PC-3 (cell line): ENCODE data around the gene MAPK1. TPM values are rescaled to one million over a fixed set of nuclear protein-coding genes. Genes with fewer than 3 reads are reported as not detected.

ENCODE experiments used
- ATAC-seq: fragments of 200-7000 bp; cut with Tn5 transposase; 2 replicates; pipeline ENCODE4 v1.9.1; 2020; ENCODE audit warnings: mild to moderate bottlenecking, moderate library complexity
- BruUV-seq: library from RNA; stranded (reverse); fragments of 400-500 nt; replicated peaks from 2 replicates; lab custom pipeline; 2021; lab: Mats Ljungman, UMichigan
- CTCF ChIA-PET: fragments of 300-600 bp; sonication (Branson Sonifier 250); formaldehyde crosslinking; loops from one replicate; lab custom pipeline; 2022; ENCODE audit warnings: antibody characterized with exemption; lab: Charles Lee
- POLR2A ChIA-PET: fragments of 300-600 bp; sonication (Branson Sonifier 250); formaldehyde crosslinking; loops from one replicate; lab custom pipeline; 2022; ENCODE audit warnings: antibody characterized with exemption; ENCODE audit not compliant: unreplicated experiment; lab: Charles Lee
- DNase-seq: peaks from one replicate; pipeline ENCODE4 v3.0.0-alpha.2; 2015
- H2AFZ ChIP-seq: fragments of 300-600 bp; sonication (generic); 2 replicates; pipeline ENCODE4 v1.6.0; 2016; ENCODE audit warnings: antibody characterized with exemption, low read length
- H3F3A ChIP-seq: fragments of 300-600 bp; sonication (generic); one replicate; pipeline ENCODE4 v1.6.0; 2017; ENCODE audit warnings: antibody characterized with exemption, low read length, control low read depth, mild to moderate bottlenecking; ENCODE audit not compliant: unreplicated experiment
- H3K27ac ChIP-seq: fragments of 300-600 bp; sonication (generic); 2 replicates; pipeline ENCODE4 v1.5.1; 2016; ENCODE audit warnings: mild to moderate bottlenecking, low read length
- H3K27me3 ChIP-seq: fragments of 300-600 bp; sonication (generic); 2 replicates; pipeline ENCODE4 v1.6.1; 2016; ENCODE audit warnings: low read length, mixed read lengths
- H3K36me3 ChIP-seq: fragments of 300-600 bp; sonication (generic); 2 replicates; pipeline ENCODE4 v1.6.1; 2016; ENCODE audit warnings: low read depth, mixed run types, low read length, mixed read lengths
- H3K4me1 ChIP-seq: fragments of 300-600 bp; sonication (generic); 2 replicates; pipeline ENCODE4 v1.5.1; 2016; ENCODE audit warnings: low read length; ENCODE audit not compliant: insufficient read depth
- H3K4me2 ChIP-seq: fragments of 300-600 bp; sonication (generic); 2 replicates; pipeline ENCODE4 v1.6.0; 2016; ENCODE audit warnings: low read length
- H3K4me3 ChIP-seq: fragments of 300-600 bp; sonication (generic); 2 replicates; pipeline ENCODE4 v1.5.1; 2016; ENCODE audit warnings: mild to moderate bottlenecking, low read length, mixed read lengths
- H3K79me2 ChIP-seq: fragments of 300-600 bp; sonication (generic); 2 replicates; pipeline ENCODE4 v1.6.1; 2017; ENCODE audit warnings: low read length, mixed read lengths
- H3K9ac ChIP-seq: fragments of 300-600 bp; sonication (generic); 2 replicates; pipeline ENCODE4 v1.6.0; 2016; ENCODE audit warnings: mild to moderate bottlenecking, low read length
- H3K9me2 ChIP-seq: fragments of 300-600 bp; sonication (generic); replicated peaks from 2 replicates; pipeline ENCODE4 v1.6.1; 2016; ENCODE audit warnings: mixed run types, low read length, mixed read lengths
- H3K9me3 ChIP-seq: fragments of 300-600 bp; sonication (generic); 2 replicates; pipeline ENCODE4 v1.6.1; 2016; ENCODE audit warnings: low read length, mixed read lengths
- H4K20me1 ChIP-seq: fragments of 300-600 bp; sonication (generic); 2 replicates; pipeline ENCODE4 v1.6.1; 2016; ENCODE audit warnings: low read length, mixed read lengths
- EZH2 ChIP-seq: fragments of 300-600 bp; sonication (generic); IDR thresholded peaks from one replicate; pipeline ENCODE4 v1.6.1; 2017; ENCODE audit warnings: antibody characterized with exemption, mild to moderate bottlenecking, low read length; ENCODE audit not compliant: unreplicated experiment
- EZH2phosphoT487 ChIP-seq: fragments of 300-600 bp; sonication (generic); IDR thresholded peaks from 2 replicates; pipeline ENCODE4 v1.6.1; 2018; ENCODE audit warnings: mild to moderate bottlenecking, antibody characterized with exemption, low read length, borderline replicate concordance
- intact Hi-C: fragments of 100-400 bp; cut with micrococcal nuclease; formaldehyde crosslinking; loops from 2 replicates; pipeline ENCODE4 v1.9.0; 2023
- total RNA-seq: library from RNA; depleted of rRNA; stranded (reverse); fragments of >200 nt; gene quantifications from 2 replicates; pipeline ENCODE4 v1.2.3, GENCODE V29; 2014
- TF ChIP-seq, protein P1 (sequence below): fragments of 300-600 bp; sonication (generic); conservative IDR thresholded peaks from 2 replicates; pipeline ENCODE4 v1.5.1; 2017; ENCODE audit warnings: antibody characterized with exemption, low read depth, mild to moderate bottlenecking, low read length

MAPK1 gene
- total RNA-seq, 1 experiment from 2014 or later = 25.1 TPM

DNA sequence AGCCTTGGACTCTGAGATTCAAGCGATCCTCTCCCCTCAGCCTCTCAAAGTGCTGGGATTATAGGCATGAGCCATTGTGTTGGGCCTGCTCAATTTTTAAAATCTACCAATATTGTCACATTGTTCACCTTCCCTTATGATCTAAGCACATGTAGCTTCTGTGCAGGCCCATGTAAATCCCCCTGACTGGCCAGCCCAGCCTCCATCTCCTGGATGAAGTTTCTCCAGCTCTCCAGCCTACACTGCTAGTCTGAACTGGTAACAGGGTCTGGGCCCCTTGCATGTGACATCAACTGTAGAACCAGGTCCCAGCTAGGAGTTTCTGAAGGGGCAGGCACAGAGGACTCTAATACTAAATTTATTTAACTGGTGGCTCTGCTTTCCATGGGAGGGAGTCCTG lies 99.0 kb downstream of the MAPK1 start:
- POLR2A ChIA-PET = no interaction called here
- no peaks in the 10 kb centered on the region for H3K27me3 ChIP-seq
- H3K36me3 ChIP-seq = peaks cover 6% of the 10 kb centered on the region; the same call in 1 of the 2 replicates
- H3K9me2 ChIP-seq = no peaks in the 10 kb centered on the region
- BruUV-seq = no TSS peak
- no peaks in the 10 kb centered on the region for H4K20me1 ChIP-seq
- no peak for ATAC-seq
- H3K4me2 ChIP-seq = no peak overlapping the region
- DNase-seq = no peak
- intact Hi-C loops = no loop called here
- H3F3A ChIP-seq = no peaks in the 10 kb centered on the region
- H3K79me2 ChIP-seq = no peaks in the 10 kb centered on the region
- no peak overlapping the region for H3K4me3 ChIP-seq
- H3K4me1 ChIP-seq = no peaks in the 10 kb centered on the region
- CTCF ChIA-PET = no interaction called here
- no peak overlapping the region for H3K27ac ChIP-seq
- H2AFZ ChIP-seq = no peak overlapping the region
- TF ChIP-seq EZH2phosphoT487 (no peak), EZH2 (no peak)
- TF ChIP-seq, protein P1, sequence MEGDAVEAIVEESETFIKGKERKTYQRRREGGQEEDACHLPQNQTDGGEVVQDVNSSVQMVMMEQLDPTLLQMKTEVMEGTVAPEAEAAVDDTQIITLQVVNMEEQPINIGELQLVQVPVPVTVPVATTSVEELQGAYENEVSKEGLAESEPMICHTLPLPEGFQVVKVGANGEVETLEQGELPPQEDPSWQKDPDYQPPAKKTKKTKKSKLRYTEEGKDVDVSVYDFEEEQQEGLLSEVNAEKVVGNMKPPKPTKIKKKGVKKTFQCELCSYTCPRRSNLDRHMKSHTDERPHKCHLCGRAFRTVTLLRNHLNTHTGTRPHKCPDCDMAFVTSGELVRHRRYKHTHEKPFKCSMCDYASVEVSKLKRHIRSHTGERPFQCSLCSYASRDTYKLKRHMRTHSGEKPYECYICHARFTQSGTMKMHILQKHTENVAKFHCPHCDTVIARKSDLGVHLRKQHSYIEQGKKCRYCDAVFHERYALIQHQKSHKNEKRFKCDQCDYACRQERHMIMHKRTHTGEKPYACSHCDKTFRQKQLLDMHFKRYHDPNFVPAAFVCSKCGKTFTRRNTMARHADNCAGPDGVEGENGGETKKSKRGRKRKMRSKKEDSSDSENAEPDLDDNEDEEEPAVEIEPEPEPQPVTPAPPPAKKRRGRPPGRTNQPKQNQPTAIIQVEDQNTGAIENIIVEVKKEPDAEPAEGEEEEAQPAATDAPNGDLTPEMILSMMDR = no peak
- no peak overlapping the region for H3K9ac ChIP-seq
- no peaks in the 10 kb centered on the region for H3K9me3 ChIP-seq

DNA sequence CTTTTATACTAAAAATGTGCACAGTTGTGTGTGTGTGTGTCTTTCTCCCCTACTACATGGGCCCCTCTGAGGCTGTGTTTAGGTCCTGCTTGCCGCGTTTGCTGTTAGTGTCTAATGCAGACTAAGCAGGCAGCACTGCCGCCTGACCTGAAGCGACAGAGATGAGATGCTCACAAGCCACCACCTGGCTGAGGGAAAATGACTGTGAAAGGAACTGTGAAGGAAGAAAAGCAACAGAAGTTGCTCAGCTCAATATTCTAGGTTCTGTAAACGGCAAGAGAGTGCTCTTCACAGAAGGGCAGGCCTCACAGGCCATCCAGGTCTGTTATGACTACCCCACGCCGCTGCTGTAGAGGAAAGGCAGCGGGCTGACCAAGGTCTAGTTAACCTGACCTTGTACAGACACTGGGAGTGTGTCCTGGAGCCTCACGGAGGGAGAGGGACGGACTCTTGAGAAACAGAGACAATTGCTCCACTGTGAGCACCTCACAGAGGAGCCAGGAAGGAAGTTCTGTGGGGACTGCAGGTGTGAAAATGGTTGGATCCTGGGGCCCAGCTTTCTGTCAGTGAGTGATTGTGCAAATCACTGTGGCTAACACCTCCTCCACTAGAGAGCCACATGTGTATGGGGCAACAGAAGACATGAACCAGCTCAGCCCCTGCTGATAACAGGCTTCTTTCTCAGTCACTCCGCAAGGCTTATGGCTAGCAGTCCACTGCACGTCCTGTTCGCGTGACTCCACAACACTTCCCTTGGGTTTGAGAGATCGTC lies 100.6 kb downstream of the MAPK1 start:
- ChIA-PET POLR2A (no interaction called here), CTCF (no interaction called here)
- no peak overlapping the region for H3K9ac ChIP-seq
- DNase-seq = no peak
- no peaks in the 10 kb centered on the region for H3K27me3 ChIP-seq
- no peaks in the 10 kb centered on the region for H3K4me1 ChIP-seq
- no peaks in the 10 kb centered on the region for H3K79me2 ChIP-seq
- H4K20me1 ChIP-seq = no peaks in the 10 kb centered on the region
- H3F3A ChIP-seq = no peaks in the 10 kb centered on the region
- H3K36me3 ChIP-seq = peaks cover 7% of the 10 kb centered on the region
- H3K9me2 ChIP-seq = no peaks in the 10 kb centered on the region
- intact Hi-C loops = no loop called here
- H3K9me3 ChIP-seq = no peaks in the 10 kb centered on the region
- TF ChIP-seq, protein P1 = no peak
- H3K4me3 ChIP-seq = no peak overlapping the region
- no TSS peak for BruUV-seq
- H3K4me2 ChIP-seq = no peak overlapping the region
- H2AFZ ChIP-seq = no peak overlapping the region
- ATAC-seq = no peak
- H3K27ac ChIP-seq = no peak overlapping the region

GRCh38 chr22:21765909-21766529 lies 101.4 kb downstream of the MAPK1 start:
- Histone ChIP-seq H3K9me3 (no peaks in the 10 kb centered on the region), H3K27ac (no peak overlapping the region), H3K9me2 (no peaks in the 10 kb centered on the region), H2AFZ (no peak overlapping the region), H3K4me3 (no peak overlapping the region), H3K36me3 (peaks cover 6% of the 10 kb centered on the region), H3K4me1 (no peaks in the 10 kb centered on the region), H3K4me2 (no peak overlapping the region), H3K9ac (no peak overlapping the region), H4K20me1 (no peaks in the 10 kb centered on the region), H3F3A (no peaks in the 10 kb centered on the region), H3K27me3 (no peaks in the 10 kb centered on the region), H3K79me2 (no peaks in the 10 kb centered on the region)
- ChIA-PET POLR2A (no interaction called here), CTCF (no interaction called here)
- intact Hi-C loops = no loop called here
- ATAC-seq (no peak), DNase-seq (no peak)
- no TSS peak for BruUV-seq
- TF ChIP-seq EZH2phosphoT487 (no peak), EZH2 (no peak)
- TF ChIP-seq, protein P1 = no peak
